Measurements from ENCODE around the gene CDT1. TPM values are rescaled to one million over a fixed set of nuclear protein-coding genes. Genes with fewer than 3 reads are reported as not detected.

The CDT1 gene
- polyA plus RNA-seq, 1 of the 3 experiments (the other 2 are of a cell fraction), result 6.1 TPM

- POLR2A ChIA-PET, result no interaction called here
- Histone ChIP-seq H3K27ac (ENCODE audit: low read depth in 2 of 2, low read length in 1 of 2) (no peak overlapping the region), H3K27me3 (ENCODE audit: insufficient read depth) (no peaks in the 10 kb centered on the region), H3F3A (replicated peaks; ENCODE audit: insufficient read depth) (no peaks in the 10 kb centered on the region), H4K20me1 (ENCODE audit: insufficient read depth) (no peaks in the 10 kb centered on the region), H3K4me1 (ENCODE audit: control insufficient read depth in 1 of 2, insufficient read depth in 2 of 2, low read depth in 1 of 2, low read length in 1 of 2) (peaks cover 0 to 7% of the 10 kb centered on the region in 2 experiments; a peak in 1 of 4 replicates), H3K36me3 (replicated peaks in 1 of 2; ENCODE audit: control insufficient read depth in 1 of 2, insufficient read depth in 2 of 2, low read length in 1 of 2) (peaks cover 0 to 8% of the 10 kb centered on the region in 2 experiments), H2AFZ (ENCODE audit: low read depth) (no peak overlapping the region), H3K9me2 (no peaks in the 10 kb centered on the region), H3K9me3 (no peaks in the 10 kb centered on the region), H3K79me2 (ENCODE audit: insufficient read depth) (no peaks in the 10 kb centered on the region), H3K4me2 (no peak overlapping the region), H3K4me3 (ENCODE audit: low read depth in 2 of 2, low read length in 1 of 2) (no peak overlapping the region), H3K9ac (no peak overlapping the region)
- 91% methylated on average over 16 of the region's 18 CpGs for WGBS (ENCODE audit: low lambda C conversion rate)
- CTCF ChIA-PET, result interaction anchor here (1.0 to 2.5 kb wide), 4 partner anchors 9 to 349 kb away, joined by 3 to 10 read pairs (median 4); no protein-coding TSS in a partner anchor
- no peak for TF ChIP-seq EZH2phosphoT487 (IDR thresholded peaks at IDR 0.05; ENCODE audit: borderline replicate concordance, low read depth)
- TF ChIP-seq MXI1 (IDR thresholded peaks at IDR 0.05; ENCODE audit: low read depth, low read length), result no peak
- no peak for TF ChIP-seq YY1 (IDR thresholded peaks at IDR 0.05; ENCODE audit: low read depth)
- no peak for TF ChIP-seq GABPA (IDR thresholded peaks at IDR 0.05; ENCODE audit: low read depth)
- TF ChIP-seq FOSL2 (IDR thresholded peaks at IDR 0.05; ENCODE audit: borderline replicate concordance, low read depth), result no peak
- TF ChIP-seq ZBTB33 (IDR thresholded peaks at IDR 0.05; ENCODE audit: borderline replicate concordance, low read depth), result no peak
- no peak for TF ChIP-seq TEAD4 (IDR thresholded peaks at IDR 0.05; ENCODE audit: borderline replicate concordance, insufficient read depth)
- no peak for DNase-seq
Observed at GRCh38 chr16:88818575-88818874, 14.9 kb downstream of the CDT1 start.

GRCh38 chr16:88819126-88819525 is 15.5 kb downstream of the CDT1 start:
- no peaks in the 10 kb centered on the region for H3K27me3 ChIP-seq (ENCODE audit: insufficient read depth)
- no peak overlapping the region for H3K27ac ChIP-seq (ENCODE audit: low read depth in 2 of 2, low read length in 1 of 2)
- no peak overlapping the region for H3K4me3 ChIP-seq (ENCODE audit: low read depth in 2 of 2, low read length in 1 of 2)
- H3K9me3 ChIP-seq, result no peaks in the 10 kb centered on the region
- no peak for DNase-seq
- no peaks in the 10 kb centered on the region for H3F3A ChIP-seq (replicated peaks; ENCODE audit: insufficient read depth)
- peaks cover 0 to 8% of the 10 kb centered on the region in 2 experiments for H3K36me3 ChIP-seq (replicated peaks in 1 of 2; ENCODE audit: control insufficient read depth in 1 of 2, insufficient read depth in 2 of 2, low read length in 1 of 2)
- H2AFZ ChIP-seq (ENCODE audit: low read depth), result no peak overlapping the region
- 85% methylated on average over 12 of the region's 16 CpGs for WGBS (ENCODE audit: low lambda C conversion rate)
- H3K9me2 ChIP-seq, result no peaks in the 10 kb centered on the region
- no peak overlapping the region for H3K9ac ChIP-seq
- peaks cover 0 to 7% of the 10 kb centered on the region in 2 experiments; a peak in 1 of 4 replicates for H3K4me1 ChIP-seq (ENCODE audit: control insufficient read depth in 1 of 2, insufficient read depth in 2 of 2, low read depth in 1 of 2, low read length in 1 of 2)
- TF ChIP-seq TEAD4 (IDR thresholded peaks at IDR 0.05; ENCODE audit: borderline replicate concordance, insufficient read depth), result no peak
- no peak for TF ChIP-seq NFIC (IDR thresholded peaks at IDR 0.05; ENCODE audit: borderline replicate concordance)
- TF ChIP-seq SIN3A (IDR thresholded peaks at IDR 0.05; ENCODE audit: borderline replicate concordance, low read depth, low read length), result no peak
- no peak for TF ChIP-seq EP300 (IDR thresholded peaks at IDR 0.05; ENCODE audit: borderline replicate concordance in 1 of 2, low read depth in 1 of 2, low read length in 1 of 2)
- no peak for TF ChIP-seq MXI1 (IDR thresholded peaks at IDR 0.05; ENCODE audit: low read depth, low read length)
- no peak for TF ChIP-seq TAF1 (IDR thresholded peaks at IDR 0.05; ENCODE audit: borderline replicate concordance, low read depth, low read length)
- TF ChIP-seq PBX3 (IDR thresholded peaks at IDR 0.05), result no peak
- no peak for TF ChIP-seq RXRA (IDR thresholded peaks at IDR 0.05; ENCODE audit: borderline replicate concordance, low read depth)
- no peak for TF ChIP-seq TCF12 (IDR thresholded peaks at IDR 0.05)
- TF ChIP-seq RAD21 (IDR thresholded peaks at IDR 0.05; ENCODE audit: low read length), result no peak
- no peak for TF ChIP-seq ZBTB33 (IDR thresholded peaks at IDR 0.05; ENCODE audit: borderline replicate concordance, low read depth)
- TF ChIP-seq ELF1 (IDR thresholded peaks at IDR 0.05), result no peak
- no peaks in the 10 kb centered on the region for H4K20me1 ChIP-seq (ENCODE audit: insufficient read depth)
- CTCF ChIA-PET, result interaction anchor here (1.7 to 4.0 kb wide), 3 partner anchors 10 to 348 kb away, joined by 4 to 13 read pairs (median 10); partner anchors contain the start of genes GALNS and TRAPPC2L
- no peak overlapping the region for H3K4me2 ChIP-seq
- no peaks in the 10 kb centered on the region for H3K79me2 ChIP-seq (ENCODE audit: insufficient read depth)
- POLR2A ChIA-PET, result no interaction called here

Data from SK-N-SH (cell line).